B cell (primary cell): Measurements from ENCODE around the gene LRRC26.

Source experiments
- CTCF ChIP-seq: fragments of 200-600 bp; IDR thresholded peaks from one replicate; pipeline ENCODE4 v1.8.0; 2022; ENCODE audit warnings: antibody characterized with exemption, mild to moderate bottlenecking
- EZH2 ChIP-seq: IDR thresholded peaks from 2 replicates; pipeline ENCODE4 v1.6.1; 2012; ENCODE audit warnings: borderline replicate concordance, low read depth, mild to moderate bottlenecking, moderate library complexity, low read length; ENCODE audit not compliant: insufficient read depth, poor library complexity, severe bottlenecking

- TF ChIP-seq EZH2 = no peak
- TF ChIP-seq CTCF = no peak
These were observed 11.8 kb upstream of the LRRC26 start for GRCh38 chr9:137181680-137182079.
